ENCODE data around the gene PTPN1. TPM values are rescaled to one million over a fixed set of nuclear protein-coding genes. Genes with fewer than 3 reads are reported as not detected.

The PTPN1 gene
- polyA plus RNA-seq, 3 donors: 12.4 to 21.4 (median 19.1) TPM

GRCh38 chr20:50572938-50573777 is 63.0 kb downstream of the PTPN1 start:
- WGBS (ENCODE audit: insufficient coverage): 26% methylated on average over 4 of the region's 6 CpGs
- Histone ChIP-seq H2AFZ (ENCODE audit: insufficient read depth, low read depth, low read length, poor library complexity, severe bottlenecking) (no peak overlapping the region), H4K20me1 (ENCODE audit: insufficient read depth, low read length) (peaks cover 82% of the 10 kb centered on the region), H3K4me2 (replicated peaks; ENCODE audit: extremely low read depth, low read length, poor library complexity, severe bottlenecking) (no peak overlapping the region), H3K27ac (ENCODE audit: low read depth in 1 of 2, low read length in 2 of 2) (peak overlapping the region in 1 of 2 donors; percentile 5), H3K79me2 (ENCODE audit: insufficient read depth, low read length) (peaks cover 31% of the 10 kb centered on the region), H3K4me1 (ENCODE audit: control insufficient read depth in 1 of 2, insufficient read depth in 2 of 2, low read length in 2 of 2) (peaks cover 0 to 6% of the 10 kb centered on the region in 2 donors), H3K9me3 (replicated peaks in 1 of 2; ENCODE audit: control insufficient read depth in 1 of 2, insufficient read depth in 1 of 2, low read length in 2 of 2) (no peaks in the 10 kb centered on the region), H3K36me3 (replicated peaks in 1 of 2; ENCODE audit: control insufficient read depth in 1 of 2, insufficient read depth in 2 of 2, low read length in 2 of 2) (peaks cover 58 to 93% of the 10 kb centered on the region in 2 donors), H3K9ac (ENCODE audit: insufficient read depth, low read length, poor library complexity, severe bottlenecking) (no peak overlapping the region), H3K4me3 (replicated peaks in 1 of 3; ENCODE audit: low read depth in 2 of 3, low read length in 3 of 3) (no peak overlapping the region), H3K27me3 (ENCODE audit: control insufficient read depth in 2 of 2, insufficient read depth in 2 of 2, low read length in 2 of 2) (no peaks in the 10 kb centered on the region)
- H3K27me3 Mint-ChIP-seq (ENCODE audit: low read depth in 3 of 3): no peaks in the 10 kb centered on the region
- no peak for TF ChIP-seq CTCF (IDR thresholded peaks at IDR 0.05)
- H3K4me3 Mint-ChIP-seq: no peak overlapping the region
- H3K36me3 Mint-ChIP-seq: peaks cover 81 to 95% of the 10 kb centered on the region in 2 donors
- intact Hi-C loops (cut with micrococcal nuclease): loop anchor here in 1 of 2 donors (5.0 kb wide), 1 partner anchor 46 kb away; no protein-coding TSS in a partner anchor
- H3K27ac Mint-ChIP-seq: peak overlapping the region in 5 of 7 donors; percentile 2 to 81 (median 65)
- peaks cover 0 to 1% (median 0%) of the 10 kb centered on the region in 7 donors for H3K9me3 Mint-ChIP-seq
- peaks cover 26% of the 10 kb centered on the region for H3K4me1 Mint-ChIP-seq
- no peak for DNase-seq

DNA sequence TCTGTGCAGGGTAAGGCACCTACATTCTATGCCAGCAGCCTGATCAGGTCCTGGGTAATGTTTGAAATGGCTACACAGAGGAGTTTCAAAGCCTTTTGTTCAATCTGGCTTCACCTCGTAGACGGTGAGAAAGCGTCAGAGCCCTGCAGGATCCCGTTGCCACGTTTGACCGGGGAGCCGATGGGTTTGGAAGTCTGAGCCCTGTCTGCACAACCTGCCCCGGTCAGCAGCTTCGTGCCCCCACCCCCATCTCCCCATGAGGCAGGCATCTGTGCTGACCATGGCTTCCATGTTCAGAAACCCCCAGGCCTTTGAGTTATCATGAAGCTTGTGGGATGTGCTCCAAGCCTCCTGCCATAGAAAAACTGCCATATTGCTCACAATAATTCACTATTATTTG is 63.9 kb downstream of the PTPN1 start:
- Histone ChIP-seq H3K9me3 (replicated peaks in 1 of 2; ENCODE audit: control insufficient read depth in 1 of 2, insufficient read depth in 1 of 2, low read length in 2 of 2) (no peaks in the 10 kb centered on the region), H2AFZ (ENCODE audit: insufficient read depth, low read depth, low read length, poor library complexity, severe bottlenecking) (no peak overlapping the region), H3K4me2 (replicated peaks; ENCODE audit: extremely low read depth, low read length, poor library complexity, severe bottlenecking) (no peak overlapping the region), H4K20me1 (ENCODE audit: insufficient read depth, low read length) (peaks cover 78% of the 10 kb centered on the region), H3K9ac (ENCODE audit: insufficient read depth, low read length, poor library complexity, severe bottlenecking) (no peak overlapping the region), H3K36me3 (replicated peaks in 1 of 2; ENCODE audit: control insufficient read depth in 1 of 2, insufficient read depth in 2 of 2, low read length in 2 of 2) (peaks cover 58 to 93% of the 10 kb centered on the region in 2 donors), H3K79me2 (ENCODE audit: insufficient read depth, low read length) (peaks cover 27% of the 10 kb centered on the region), H3K27me3 (ENCODE audit: control insufficient read depth in 2 of 2, insufficient read depth in 2 of 2, low read length in 2 of 2) (no peaks in the 10 kb centered on the region), H3K27ac (ENCODE audit: low read depth in 1 of 2, low read length in 2 of 2) (no peak overlapping the region), H3K4me1 (ENCODE audit: control insufficient read depth in 1 of 2, insufficient read depth in 2 of 2, low read length in 2 of 2) (peaks cover 0 to 6% of the 10 kb centered on the region in 2 donors), H3K4me3 (replicated peaks in 1 of 3; ENCODE audit: low read depth in 2 of 3, low read length in 3 of 3) (no peak overlapping the region)
- WGBS (ENCODE audit: insufficient coverage): 89% methylated on average over 6 of the region's 9 CpGs
- Mint-ChIP-seq H3K4me3 (no peak overlapping the region), H3K27ac (no peak overlapping the region), H3K36me3 (peaks cover 81 to 95% of the 10 kb centered on the region in 2 donors), H3K9me3 (no peaks in the 10 kb centered on the region), H3K4me1 (peaks cover 26% of the 10 kb centered on the region), H3K27me3 (ENCODE audit: low read depth in 3 of 3) (no peaks in the 10 kb centered on the region)
- intact Hi-C loops (cut with micrococcal nuclease): loop anchor here in 1 of 2 donors (5.0 kb wide), 1 partner anchor 47 kb away; no protein-coding TSS in a partner anchor
- DNase-seq: no peak
- TF ChIP-seq CTCF (IDR thresholded peaks at IDR 0.05): no peak
